Measurements from ENCODE around the gene KRT72.

KRT72 gene

DNA sequence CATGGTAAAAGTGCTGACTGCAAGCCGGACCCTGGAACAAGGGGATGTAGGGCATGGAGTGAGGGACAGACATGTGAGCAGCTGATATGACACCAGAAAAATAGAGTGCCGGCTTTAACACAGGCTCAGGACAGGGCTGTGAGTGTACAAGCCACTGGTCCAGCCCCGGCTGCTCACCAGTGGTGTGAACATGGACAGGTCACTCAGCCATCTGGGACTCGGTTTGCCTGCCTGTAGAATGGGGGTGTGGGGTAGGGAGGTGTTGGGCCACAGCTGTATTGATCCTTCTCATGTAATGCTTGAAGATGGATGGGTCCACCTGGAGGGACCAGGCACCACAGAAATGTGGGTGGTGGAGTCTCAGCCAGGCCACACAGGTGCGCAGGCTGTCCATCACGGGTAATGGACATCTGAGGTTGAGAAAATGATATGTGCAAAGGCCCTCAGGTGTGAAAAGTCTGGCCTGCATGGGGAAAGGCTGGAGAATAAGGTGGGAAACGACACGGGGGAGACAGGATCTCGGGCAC is 17.0 kb downstream of the KRT72 start:
- H3K9me3 ChIP-seq (replicated peaks; ENCODE audit: insufficient read depth, low read length), result no peaks in the 10 kb centered on the region
- H3K4me2 ChIP-seq (ENCODE audit: low read depth, low read length), result no peak overlapping the region

DNA sequence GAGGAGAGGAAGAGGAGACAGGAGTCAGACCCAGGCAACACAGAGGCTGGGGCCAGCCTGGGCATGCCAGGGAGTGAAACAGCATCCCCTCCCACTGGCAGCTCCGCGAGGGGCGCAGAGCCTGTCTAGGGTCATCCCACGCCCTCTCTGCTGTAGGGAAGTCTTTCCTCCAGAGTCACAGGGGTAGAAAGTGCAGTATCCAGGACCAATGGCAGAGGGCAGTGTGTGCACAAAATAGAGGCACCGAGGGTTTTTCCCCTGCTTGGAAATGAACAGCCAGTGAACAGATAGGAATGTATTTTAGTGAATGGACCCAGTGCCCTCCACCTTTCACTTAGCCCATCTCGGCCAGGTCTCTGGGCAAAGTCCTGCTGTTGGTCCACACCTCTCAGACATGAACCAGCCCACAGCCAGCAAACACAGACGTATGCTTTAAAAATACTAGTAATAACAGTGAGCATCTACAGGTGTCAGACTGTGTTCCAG is 18.2 kb downstream of the KRT72 start:
- Histone ChIP-seq H4K20me1 (ENCODE audit: insufficient read depth, low read length) (no peaks in the 10 kb centered on the region), H3K9ac (ENCODE audit: low read length) (no peak overlapping the region), H3K4me1 (ENCODE audit: low read length) (no peaks in the 10 kb centered on the region), H3K9me3 (replicated peaks; ENCODE audit: insufficient read depth, low read length) (no peaks in the 10 kb centered on the region), H3K36me3 (replicated peaks; ENCODE audit: insufficient read depth, low read length) (no peaks in the 10 kb centered on the region), H3F3A (ENCODE audit: insufficient read depth, low read length) (no peaks in the 10 kb centered on the region), H3K79me2 (ENCODE audit: low read length) (no peaks in the 10 kb centered on the region), H3K27ac (ENCODE audit: low read length) (no peak overlapping the region), H3K4me2 (ENCODE audit: low read depth, low read length) (no peak overlapping the region), H3K27me3 (replicated peaks; ENCODE audit: insufficient read depth, low read length) (peaks cover 77% of the 10 kb centered on the region), H2AFZ (ENCODE audit: low read length) (no peak overlapping the region), H3K4me3 (ENCODE audit: low read length) (no peak overlapping the region), H3K9me2 (replicated peaks; ENCODE audit: insufficient read depth, low read length) (no peaks in the 10 kb centered on the region)
- TF ChIP-seq, protein P1, sequence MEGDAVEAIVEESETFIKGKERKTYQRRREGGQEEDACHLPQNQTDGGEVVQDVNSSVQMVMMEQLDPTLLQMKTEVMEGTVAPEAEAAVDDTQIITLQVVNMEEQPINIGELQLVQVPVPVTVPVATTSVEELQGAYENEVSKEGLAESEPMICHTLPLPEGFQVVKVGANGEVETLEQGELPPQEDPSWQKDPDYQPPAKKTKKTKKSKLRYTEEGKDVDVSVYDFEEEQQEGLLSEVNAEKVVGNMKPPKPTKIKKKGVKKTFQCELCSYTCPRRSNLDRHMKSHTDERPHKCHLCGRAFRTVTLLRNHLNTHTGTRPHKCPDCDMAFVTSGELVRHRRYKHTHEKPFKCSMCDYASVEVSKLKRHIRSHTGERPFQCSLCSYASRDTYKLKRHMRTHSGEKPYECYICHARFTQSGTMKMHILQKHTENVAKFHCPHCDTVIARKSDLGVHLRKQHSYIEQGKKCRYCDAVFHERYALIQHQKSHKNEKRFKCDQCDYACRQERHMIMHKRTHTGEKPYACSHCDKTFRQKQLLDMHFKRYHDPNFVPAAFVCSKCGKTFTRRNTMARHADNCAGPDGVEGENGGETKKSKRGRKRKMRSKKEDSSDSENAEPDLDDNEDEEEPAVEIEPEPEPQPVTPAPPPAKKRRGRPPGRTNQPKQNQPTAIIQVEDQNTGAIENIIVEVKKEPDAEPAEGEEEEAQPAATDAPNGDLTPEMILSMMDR (IDR thresholded peaks at IDR 0.05; ENCODE audit: low read length), result peak; percentile 53
- no peak for TF ChIP-seq EZH2phosphoT487 (IDR thresholded peaks at IDR 0.05; ENCODE audit: low read length)
- DNase-seq, result peak; percentile 29

More for the DNA sequence above, 17.0 kb downstream of the KRT72 start:
- H3K9ac ChIP-seq (ENCODE audit: low read length), result no peak overlapping the region
- no peaks in the 10 kb centered on the region for H3K4me1 ChIP-seq (ENCODE audit: low read length)
- H3K27me3 ChIP-seq (replicated peaks; ENCODE audit: insufficient read depth, low read length), result peaks cover 68% of the 10 kb centered on the region
- no peak for DNase-seq
- no peak overlapping the region for H2AFZ ChIP-seq (ENCODE audit: low read length)
- no peak for TF ChIP-seq EZH2 (optimal IDR thresholded peaks at IDR 0.05; ENCODE audit: low read depth, low read length)
- TF ChIP-seq EZH2phosphoT487 (IDR thresholded peaks at IDR 0.05; ENCODE audit: low read length), result no peak
- TF ChIP-seq, protein P1 (IDR thresholded peaks at IDR 0.05; ENCODE audit: low read length), result no peak
- H3K27ac ChIP-seq (ENCODE audit: low read length), result no peak overlapping the region
- no peaks in the 10 kb centered on the region for H3K79me2 ChIP-seq (ENCODE audit: low read length)
- H3F3A ChIP-seq (ENCODE audit: insufficient read depth, low read length), result no peaks in the 10 kb centered on the region
- no peaks in the 10 kb centered on the region for H4K20me1 ChIP-seq (ENCODE audit: insufficient read depth, low read length)
- no peaks in the 10 kb centered on the region for H3K9me2 ChIP-seq (replicated peaks; ENCODE audit: insufficient read depth, low read length)
- no peaks in the 10 kb centered on the region for H3K36me3 ChIP-seq (replicated peaks; ENCODE audit: insufficient read depth, low read length)
- no peak overlapping the region for H3K4me3 ChIP-seq (ENCODE audit: low read length)

DNA sequence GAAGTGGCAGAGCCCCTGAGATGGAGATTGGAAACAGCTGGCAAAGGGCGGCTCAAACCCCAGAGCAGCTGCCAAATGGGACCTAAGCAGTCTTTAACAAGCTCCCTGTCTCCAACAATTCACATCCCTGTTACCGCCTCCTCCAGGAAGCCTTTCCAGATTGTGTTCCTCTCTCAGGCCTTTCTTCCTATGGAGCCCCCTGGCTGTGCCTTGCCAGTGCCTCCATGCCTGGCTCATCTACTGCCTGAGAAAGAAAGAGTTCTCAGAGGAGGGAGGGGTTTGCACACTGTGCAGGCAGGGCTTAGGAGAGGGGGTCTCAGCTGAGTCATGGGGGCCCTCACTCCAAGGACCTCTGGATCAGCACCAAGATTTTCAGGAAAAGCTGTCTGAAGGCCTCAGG is 18.8 kb downstream of the KRT72 start:
- Histone ChIP-seq H4K20me1 (ENCODE audit: insufficient read depth, low read length) (no peaks in the 10 kb centered on the region), H3K4me2 (ENCODE audit: low read depth, low read length) (no peak overlapping the region), H3K9me3 (replicated peaks; ENCODE audit: insufficient read depth, low read length) (no peaks in the 10 kb centered on the region), H3K9ac (ENCODE audit: low read length) (no peak overlapping the region), H3K4me3 (ENCODE audit: low read length) (no peak overlapping the region), H3K9me2 (replicated peaks; ENCODE audit: insufficient read depth, low read length) (no peaks in the 10 kb centered on the region), H2AFZ (ENCODE audit: low read length) (no peak overlapping the region), H3K36me3 (replicated peaks; ENCODE audit: insufficient read depth, low read length) (no peaks in the 10 kb centered on the region), H3K27me3 (replicated peaks; ENCODE audit: insufficient read depth, low read length) (peaks cover 75% of the 10 kb centered on the region), H3K27ac (ENCODE audit: low read length) (no peak overlapping the region), H3F3A (ENCODE audit: insufficient read depth, low read length) (no peaks in the 10 kb centered on the region), H3K79me2 (ENCODE audit: low read length) (no peaks in the 10 kb centered on the region), H3K4me1 (ENCODE audit: low read length) (no peaks in the 10 kb centered on the region)
- DNase-seq, result no peak
- no peak for TF ChIP-seq EZH2phosphoT487 (IDR thresholded peaks at IDR 0.05; ENCODE audit: low read length)
- TF ChIP-seq, protein P1 (IDR thresholded peaks at IDR 0.05; ENCODE audit: low read length), result no peak
- no peak for TF ChIP-seq EZH2 (optimal IDR thresholded peaks at IDR 0.05; ENCODE audit: low read depth, low read length)

Data from MM.1S (cell line).